Measurements from ENCODE around the gene ARID2. TPM values are rescaled to one million over a fixed set of nuclear protein-coding genes. Genes with fewer than 3 reads are reported as not detected.

Gene ARID2
- total and polyA plus RNA-seq, 4 donors: 1.8 to 17.8 (median 13.2) TPM

- H3K9ac ChIP-seq (ENCODE audit: low read depth in 1 of 2, low read length in 2 of 2): no peak overlapping the region
- no peaks in the 10 kb centered on the region for H3K4me1 ChIP-seq (ENCODE audit: control insufficient read depth in 4 of 4, insufficient read depth in 4 of 4, low read length in 3 of 4)
- no peak for DNase-seq (ENCODE audit: low spot score)
- peaks cover 0 to 3% (median 2%) of the 10 kb centered on the region in 4 donors for H3K36me3 ChIP-seq (ENCODE audit: control insufficient read depth in 4 of 4, insufficient read depth in 3 of 4, low read depth in 1 of 4, low read length in 3 of 4)
- H3K27ac ChIP-seq (ENCODE audit: low read depth in 1 of 2, low read length in 2 of 2): no peak overlapping the region
- no peaks in the 10 kb centered on the region for H3K27me3 ChIP-seq (ENCODE audit: control insufficient read depth in 4 of 4, insufficient read depth in 4 of 4, low read length in 3 of 4)
- H3K9me3 ChIP-seq (ENCODE audit: control insufficient read depth in 4 of 4, low read length in 3 of 4): no peaks in the 10 kb centered on the region
- TF ChIP-seq SP1 (IDR thresholded peaks at IDR 0.05): no peak
- TF ChIP-seq REST (IDR thresholded peaks at IDR 0.05): no peak
- TF ChIP-seq EGR1 (IDR thresholded peaks at IDR 0.05; ENCODE audit: low read depth in 2 of 2): no peak
- no peak for TF ChIP-seq HNF4A (conservative IDR thresholded peaks at IDR 0.05)
- TF ChIP-seq GABPA (IDR thresholded peaks at IDR 0.05 in 1 of 2, conservative IDR thresholded peaks at IDR 0.05 in 1 of 2): no peak
- no peak for TF ChIP-seq ZBTB33 (IDR thresholded peaks at IDR 0.05)
- TF ChIP-seq HNF4G (IDR thresholded peaks at IDR 0.05): no peak
- TF ChIP-seq MAX (IDR thresholded peaks at IDR 0.05): no peak
- no peak for TF ChIP-seq YY1 (IDR thresholded peaks at IDR 0.05)
- TF ChIP-seq RAD21 (IDR thresholded peaks at IDR 0.05): no peak
- TF ChIP-seq JUND (IDR thresholded peaks at IDR 0.05): no peak
- no peak for TF ChIP-seq CTCF (IDR thresholded peaks at IDR 0.05; ENCODE audit: low read depth, low read length, missing input control)
- WGBS: over 99% methylated on average over 2 of the region's 2 CpGs
- no peak overlapping the region for H3K4me3 ChIP-seq (ENCODE audit: low read depth in 1 of 3, low read length in 3 of 3)
Observed at GRCh38 chr12:45831590-45831989, 102.1 kb downstream of the ARID2 start.

GRCh38 chr12:45833401-45833800, 103.9 kb downstream of the ARID2 start:
- Histone ChIP-seq H3K27ac (ENCODE audit: low read depth in 1 of 2, low read length in 2 of 2) (no peak overlapping the region), H3K27me3 (ENCODE audit: control insufficient read depth in 4 of 4, insufficient read depth in 4 of 4, low read length in 3 of 4) (no peaks in the 10 kb centered on the region), H3K9ac (ENCODE audit: low read depth in 1 of 2, low read length in 2 of 2) (no peak overlapping the region), H3K4me3 (ENCODE audit: low read depth in 1 of 3, low read length in 3 of 3) (no peak overlapping the region), H3K36me3 (ENCODE audit: control insufficient read depth in 4 of 4, insufficient read depth in 3 of 4, low read depth in 1 of 4, low read length in 3 of 4) (peaks cover 0 to 16% (median 9%) of the 10 kb centered on the region in 4 donors), H3K9me3 (ENCODE audit: control insufficient read depth in 4 of 4, low read length in 3 of 4) (no peaks in the 10 kb centered on the region), H3K4me1 (ENCODE audit: control insufficient read depth in 4 of 4, insufficient read depth in 4 of 4, low read length in 3 of 4) (no peaks in the 10 kb centered on the region)
- DNase-seq (ENCODE audit: low spot score): no peak
- no peak for TF ChIP-seq CTCF (IDR thresholded peaks at IDR 0.05; ENCODE audit: low read depth, low read length, missing input control)
- no peak for TF ChIP-seq SP1 (IDR thresholded peaks at IDR 0.05)
- TF ChIP-seq YY1 (IDR thresholded peaks at IDR 0.05): no peak
- no peak for TF ChIP-seq REST (IDR thresholded peaks at IDR 0.05)
- no peak for TF ChIP-seq JUND (IDR thresholded peaks at IDR 0.05)
- TF ChIP-seq FOXA2 (IDR thresholded peaks at IDR 0.05): no peak
- no peak for TF ChIP-seq RXRA (IDR thresholded peaks at IDR 0.05)
- TF ChIP-seq ATF3 (IDR thresholded peaks at IDR 0.05): no peak
- no peak for TF ChIP-seq ZBTB33 (IDR thresholded peaks at IDR 0.05)
- no peak for TF ChIP-seq FOXA1 (IDR thresholded peaks at IDR 0.05)
